Osteocyte (in vitro differentiated cells): ENCODE data around the gene ESYT3. TPM values are rescaled to one million over a fixed set of nuclear protein-coding genes. Genes with fewer than 3 reads are reported as not detected.
"Not testable (repeated sequence)": the region's sequence is repeated elsewhere in the genome, so short reads cannot be mapped to it uniquely, and the experiment has no call there.

Source experiments
- DNase-seq: peaks from one replicate; pipeline ENCODE4 v3.0.0; 2021; ENCODE audit warnings: mixed read lengths; ENCODE audit not compliant: unreplicated experiment; ENCODE audit errors: extremely low spot score
- H3K27ac Mint-ChIP-seq: one replicate; pipeline ENCODE4 v1.8.0; 2021; ENCODE audit warnings: mild to moderate bottlenecking, mixed read lengths; ENCODE audit not compliant: unreplicated experiment
- H3K27me3 Mint-ChIP-seq: one replicate; pipeline ENCODE4 v1.8.0; 2021; ENCODE audit warnings: mixed read lengths; ENCODE audit not compliant: unreplicated experiment
- H3K36me3 Mint-ChIP-seq: one replicate; pipeline ENCODE4 v1.8.0; 2021; ENCODE audit warnings: mixed read lengths; ENCODE audit not compliant: unreplicated experiment
- H3K4me1 Mint-ChIP-seq: one replicate; pipeline ENCODE4 v1.8.0; 2021; ENCODE audit warnings: mixed read lengths; ENCODE audit not compliant: unreplicated experiment
- H3K4me3 Mint-ChIP-seq: one replicate; pipeline ENCODE4 v1.8.0; 2021; ENCODE audit warnings: mild to moderate bottlenecking, moderate library complexity, mixed read lengths; ENCODE audit not compliant: unreplicated experiment
- H3K9me3 Mint-ChIP-seq: one replicate; pipeline ENCODE4 v1.8.0; 2021; ENCODE audit warnings: mixed read lengths; ENCODE audit not compliant: unreplicated experiment
- CTCF ChIP-seq: fragments of 200-600 bp; sonication (generic); IDR thresholded peaks from 2 replicates; pipeline ENCODE4 v1.5.0; 2021; ENCODE audit warnings: antibody characterized with exemption, mild to moderate bottlenecking, moderate library complexity
- total RNA-seq: library from RNA; stranded (reverse); gene quantifications from 2 replicates; pipeline ENCODE4 v1.2.1, GENCODE V29; 2021

ESYT3 gene
- total RNA-seq, 1 donor from 2014 or later, result 0.21 TPM

- no peaks in the 10 kb centered on the region for H3K4me1 Mint-ChIP-seq
- peaks cover 12% of the 10 kb centered on the region for H3K27me3 Mint-ChIP-seq
- H3K4me3 Mint-ChIP-seq, result no peak overlapping the region
- H3K9me3 Mint-ChIP-seq, result no peaks in the 10 kb centered on the region
- H3K27ac Mint-ChIP-seq, result no peak overlapping the region
- no peak for DNase-seq
- TF ChIP-seq CTCF, result no peak
- peaks cover 2% of the 10 kb centered on the region for H3K36me3 Mint-ChIP-seq
These were observed 43.4 kb downstream of the ESYT3 start for GRCh38 chr3:138477801-138478200.

GRCh38 chr3:138479438-138479863 lies 45.0 kb downstream of the ESYT3 start:
- Mint-ChIP-seq H3K4me3 (no peak overlapping the region), H3K27me3 (peaks cover 15% of the 10 kb centered on the region), H3K27ac (no peak overlapping the region), H3K9me3 (no peaks in the 10 kb centered on the region), H3K36me3 (peaks cover 2% of the 10 kb centered on the region), H3K4me1 (no peaks in the 10 kb centered on the region)
- no peak for DNase-seq
- peak; percentile 64 for TF ChIP-seq CTCF

- Mint-ChIP-seq H3K27me3 (peaks cover 11% of the 10 kb centered on the region), H3K9me3 (peaks cover 30% of the 10 kb centered on the region)
- DNase-seq, H3K27ac Mint-ChIP-seq, H3K4me1 Mint-ChIP-seq, H3K36me3 Mint-ChIP-seq, H3K4me3 Mint-ChIP-seq: not testable (repeated sequence)
These were observed 50.3 kb downstream of the ESYT3 start for GRCh38 chr3:138484672-138485071.

GRCh38 chr3:138486580-138486979 lies 52.2 kb downstream of the ESYT3 start:
- H3K36me3 Mint-ChIP-seq, H3K27me3 Mint-ChIP-seq, H3K4me1 Mint-ChIP-seq, DNase-seq, H3K27ac Mint-ChIP-seq, H3K4me3 Mint-ChIP-seq: not testable (repeated sequence)
- H3K9me3 Mint-ChIP-seq, result peaks cover 35% of the 10 kb centered on the region

- Mint-ChIP-seq H3K36me3 (no peaks in the 10 kb centered on the region), H3K27ac (no peak overlapping the region), H3K9me3 (peaks cover 25% of the 10 kb centered on the region), H3K27me3 (no peaks in the 10 kb centered on the region), H3K4me1 (peaks cover 5% of the 10 kb centered on the region), H3K4me3 (no peak overlapping the region)
- no peak for TF ChIP-seq CTCF
- no peak for DNase-seq
These were observed 57.6 kb downstream of the ESYT3 start for GRCh38 chr3:138491971-138492370.

- Mint-ChIP-seq H3K4me1 (peaks cover 5% of the 10 kb centered on the region), H3K4me3 (no peak overlapping the region), H3K27ac (no peak overlapping the region), H3K27me3 (no peaks in the 10 kb centered on the region), H3K36me3 (peaks cover 2% of the 10 kb centered on the region), H3K9me3 (peaks cover 14% of the 10 kb centered on the region)
- DNase-seq, result no peak
- TF ChIP-seq CTCF, result no peak
These were observed 58.7 kb downstream of the ESYT3 start for GRCh38 chr3:138492980-138493675.
